Suprapubic skin (tissue), 4 donors: Measurements from ENCODE around the gene DPY30. TPM values are rescaled to one million over a fixed set of nuclear protein-coding genes. Genes with fewer than 3 reads are reported as not detected.

Experiments used
- DNase-seq, 2 donors: peaks; one replicate each; pipeline ENCODE4 v3.0.0-alpha.2; 2019; ENCODE audit warnings: low spot score in 2 of 2
- H3K27ac ChIP-seq: fragments of 200-600 bp; sonication (generic); one replicate; pipeline ENCODE4 v1.5.1; 2019
- H3K27me3 ChIP-seq: fragments of 200-600 bp; sonication (generic); one replicate; pipeline ENCODE4 v1.5.1; 2019
- H3K36me3 ChIP-seq: fragments of 200-600 bp; sonication (generic); one replicate; pipeline ENCODE4 v1.5.1; 2019
- H3K4me1 ChIP-seq: fragments of 200-600 bp; sonication (generic); one replicate; pipeline ENCODE4 v1.5.1; 2019
- H3K4me3 ChIP-seq: fragments of 200-600 bp; sonication (generic); one replicate; pipeline ENCODE4 v1.5.1; 2019; ENCODE audit warnings: mild to moderate bottlenecking
- H3K9me3 ChIP-seq: fragments of 200-600 bp; sonication (generic); one replicate; pipeline ENCODE4 v1.5.1; 2019
- CTCF ChIP-seq, 2 donors: fragments of 200-600 bp in 1 of 2; fragments of 450-650 bp in 1 of 2; sonication (generic) in 1 of 2; IDR thresholded peaks; one replicate each; pipeline ENCODE4 v1.5.1; 2016 to 2019; ENCODE audit warnings: antibody characterized with exemption in 2 of 2, mild to moderate bottlenecking in 1 of 2, moderate library complexity in 1 of 2
- EP300 ChIP-seq: sonication (generic); formaldehyde crosslinking; IDR thresholded peaks from one replicate; pipeline ENCODE4 v1.6.1; 2017; ENCODE audit warnings: antibody characterized with exemption
- POLR2A ChIP-seq, 2 donors: fragments of 450-650 bp; IDR thresholded peaks; one replicate each; pipeline ENCODE4 v1.6.1; 2017; ENCODE audit warnings: antibody characterized with exemption in 2 of 2, mild to moderate bottlenecking in 2 of 2, moderate library complexity in 2 of 2
- POLR2AphosphoS5 ChIP-seq, 3 donors: sonication (generic); formaldehyde crosslinking; IDR thresholded peaks; one replicate each; pipeline ENCODE4 v1.6.1; 2017; ENCODE audit warnings: antibody characterized with exemption in 3 of 3
- WGBS: methylation state at CpG from one replicate; pipeline ENCODE4 v1.1.5; 2018; 5-methylcytosine and 5-hydroxymethylcytosine counted together
- total RNA-seq, 4 donors: library from RNA; depleted of rRNA; stranded (reverse); fragments of >200 nt; gene quantifications; one replicate each; pipeline ENCODE4 v1.1.0, GENCODE V29; 2016

Gene DPY30
- total RNA-seq, 4 donors from 2014 or later: 44.1 to 59.2 (median 48.8) TPM

DNA sequence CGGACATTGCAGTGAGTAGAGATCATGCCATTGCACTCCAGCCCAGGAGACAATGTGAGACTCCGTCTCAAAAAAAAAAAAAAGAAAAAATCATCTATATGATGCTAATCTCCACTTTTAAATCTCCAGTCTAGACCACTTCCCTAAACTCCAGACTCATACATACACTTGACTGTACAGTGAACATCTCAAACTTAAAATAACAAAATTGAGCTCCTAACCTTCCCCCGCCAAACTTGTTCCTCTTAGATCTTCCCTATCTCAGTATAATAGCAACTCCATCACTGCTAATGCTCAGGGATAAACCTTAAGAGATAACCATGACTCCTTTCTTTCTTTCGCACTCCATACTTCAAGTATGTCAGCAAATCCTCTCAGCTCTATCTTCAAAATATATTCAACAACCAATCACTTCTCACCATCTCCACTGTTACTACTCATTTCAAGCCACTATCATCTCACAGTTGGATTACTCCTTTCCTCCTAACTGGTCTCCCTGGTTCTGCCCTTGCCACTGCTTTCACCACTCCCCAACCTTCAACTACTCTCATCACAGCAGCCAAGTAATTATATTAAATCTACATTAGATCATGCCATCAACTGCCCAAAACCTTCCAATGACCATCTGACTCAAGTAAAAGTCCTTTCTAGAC is 40.7 kb downstream of the DPY30 start:
- H3K36me3 ChIP-seq: no peaks in the 10 kb centered on the region
- WGBS: 95% methylated on average over 4 of the region's 4 CpGs

DNA sequence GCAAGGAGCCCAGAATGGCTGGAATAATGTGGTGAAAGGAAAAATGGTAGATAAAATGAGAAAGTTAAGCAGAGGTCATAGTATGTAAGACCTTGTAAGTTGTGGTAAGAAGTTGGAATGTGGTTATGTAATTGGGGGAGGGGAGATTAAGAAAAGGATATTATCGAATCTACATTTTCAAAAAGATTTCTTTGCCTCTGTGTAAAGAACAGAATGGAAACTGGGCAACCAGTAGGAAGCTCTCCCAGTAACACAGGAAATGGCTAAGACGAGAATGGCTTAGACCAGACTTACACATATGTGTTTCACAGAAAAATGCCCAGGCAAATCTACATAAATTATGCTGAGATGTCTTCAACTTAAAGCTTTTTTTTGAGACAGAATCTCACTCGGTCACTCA is 42.0 kb downstream of the DPY30 start:
- Histone ChIP-seq H3K4me3 (no peak overlapping the region), H3K27me3 (no peaks in the 10 kb centered on the region), H3K36me3 (no peaks in the 10 kb centered on the region), H3K9me3 (no peaks in the 10 kb centered on the region), H3K4me1 (peaks cover under 1% of the 10 kb centered on the region), H3K27ac (no peak overlapping the region)
- no peak for DNase-seq
- WGBS: 72% methylated on average over 3 of the region's 3 CpGs
- no peak for TF ChIP-seq POLR2A (IDR thresholded peaks at IDR 0.05)
- TF ChIP-seq EP300: no peak
- TF ChIP-seq POLR2AphosphoS5 (IDR thresholded peaks at IDR 0.05): no peak
- no peak for TF ChIP-seq CTCF (IDR thresholded peaks at IDR 0.05)

More for the DNA sequence above, 40.7 kb downstream of the DPY30 start:
- peaks cover 4% of the 10 kb centered on the region for H3K4me1 ChIP-seq
- no peak overlapping the region for H3K27ac ChIP-seq
- TF ChIP-seq EP300 (no peak), POLR2AphosphoS5 (IDR thresholded peaks at IDR 0.05) (no peak), POLR2A (IDR thresholded peaks at IDR 0.05) (no peak), CTCF (IDR thresholded peaks at IDR 0.05) (no peak)
- H3K4me3 ChIP-seq: no peak overlapping the region
- no peak for DNase-seq
- H3K27me3 ChIP-seq: no peaks in the 10 kb centered on the region
- H3K9me3 ChIP-seq: no peaks in the 10 kb centered on the region

- 89% methylated on average over 6 of the region's 6 CpGs for WGBS
- DNase-seq: no peak
- H3K27me3 ChIP-seq: no peaks in the 10 kb centered on the region
- no peaks in the 10 kb centered on the region for H3K9me3 ChIP-seq
- TF ChIP-seq POLR2A (IDR thresholded peaks at IDR 0.05) (no peak), POLR2AphosphoS5 (IDR thresholded peaks at IDR 0.05) (no peak), EP300 (no peak), CTCF (IDR thresholded peaks at IDR 0.05) (no peak)
- no peaks in the 10 kb centered on the region for H3K4me1 ChIP-seq
- H3K27ac ChIP-seq: no peak overlapping the region
- H3K4me3 ChIP-seq: no peak overlapping the region
- no peaks in the 10 kb centered on the region for H3K36me3 ChIP-seq
These were observed 42.9 kb downstream of the DPY30 start for GRCh38 chr2:31996571-31997150.

- H3K27me3 ChIP-seq: no peaks in the 10 kb centered on the region
- peaks cover 2% of the 10 kb centered on the region for H3K4me1 ChIP-seq
- WGBS: 78% methylated on average over 4 of the region's 4 CpGs
- H3K4me3 ChIP-seq: no peak overlapping the region
- H3K27ac ChIP-seq: no peak overlapping the region
- TF ChIP-seq EP300 (no peak), POLR2A (IDR thresholded peaks at IDR 0.05) (no peak), CTCF (IDR thresholded peaks at IDR 0.05) (no peak), POLR2AphosphoS5 (IDR thresholded peaks at IDR 0.05) (no peak)
- no peak for DNase-seq
- H3K9me3 ChIP-seq: no peaks in the 10 kb centered on the region
- no peaks in the 10 kb centered on the region for H3K36me3 ChIP-seq
These were observed 46.7 kb downstream of the DPY30 start for GRCh38 chr2:31992934-31993333.

DNA sequence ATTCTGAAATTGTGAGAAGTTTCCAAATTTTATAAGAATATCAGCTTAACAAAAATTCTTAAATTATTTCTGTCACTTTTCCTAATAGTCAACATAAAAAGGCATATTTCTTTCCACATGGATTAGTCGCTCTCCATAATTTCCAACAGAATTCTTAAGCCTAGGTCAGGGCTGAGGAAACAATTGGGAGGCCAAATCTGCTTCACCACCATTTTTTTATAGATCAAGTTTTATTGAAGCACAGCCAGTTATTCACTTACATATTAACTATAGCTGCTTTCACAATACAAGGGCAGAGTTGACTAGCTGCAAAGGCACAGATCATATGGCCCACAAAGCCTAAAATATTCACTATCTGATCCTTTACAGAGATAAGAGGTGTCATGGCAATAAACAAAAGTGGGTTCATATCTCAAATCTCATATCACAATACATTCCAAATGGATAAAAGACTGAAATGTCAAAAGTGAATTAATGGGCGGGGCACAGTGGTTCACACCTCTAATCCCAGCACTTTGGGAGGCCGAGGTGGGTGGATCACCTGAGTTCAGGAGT is 47.5 kb downstream of the DPY30 start:
- H3K4me3 ChIP-seq: no peak overlapping the region
- peaks cover 10% of the 10 kb centered on the region for H3K4me1 ChIP-seq
- H3K27me3 ChIP-seq: no peaks in the 10 kb centered on the region
- 90% methylated on average over 3 of the region's 3 CpGs for WGBS
- no peaks in the 10 kb centered on the region for H3K36me3 ChIP-seq
- DNase-seq: no peak
- no peak for TF ChIP-seq POLR2AphosphoS5 (IDR thresholded peaks at IDR 0.05)
- no peaks in the 10 kb centered on the region for H3K9me3 ChIP-seq
- no peak overlapping the region for H3K27ac ChIP-seq
